CD4-positive, alpha-beta memory T cell (primary cell): ENCODE measurements around the gene IL1RN. TPM values are rescaled to one million over a fixed set of nuclear protein-coding genes. Genes with fewer than 3 reads are reported as not detected.
A peak's percentile ranks its signal among the peaks of the same experiment; 100 is the strongest.

Experiments used
- CTCF ChIA-PET: fragments of 350-600 bp; sonication (Branson Sonifier 250); formaldehyde crosslinking; loops from one replicate; lab custom pipeline; 2021; ENCODE audit warnings: inconsistent platforms; ENCODE audit not compliant: partially characterized antibody; lab: Charles Lee
- POLR2A ChIA-PET: fragments of 350-600 bp; sonication (Branson Sonifier 250); formaldehyde crosslinking; loops from one replicate; lab custom pipeline; 2021; ENCODE audit not compliant: partially characterized antibody; lab: Charles Lee
- DNase-seq, 5 donors: peaks; one replicate each; pipeline versions ENCODE4 v3.0.0 to v3.0.0-alpha.2; 2020 to 2022; ENCODE audit warnings: mixed read lengths in 1 of 5
- H3K27ac ChIP-seq: one replicate; pipeline ENCODE4 v1.7.0; 2013; ENCODE audit warnings: low read depth, low read length
- H3K27me3 ChIP-seq: 2 replicates; pipeline ENCODE4 v1.7.0; 2013; ENCODE audit warnings: mild to moderate bottlenecking, low read length, moderate library complexity; ENCODE audit not compliant: insufficient read depth
- H3K36me3 ChIP-seq: 2 replicates; pipeline ENCODE4 v1.7.0; 2013; ENCODE audit warnings: mild to moderate bottlenecking, low read length, moderate library complexity; ENCODE audit not compliant: insufficient read depth
- H3K4me1 ChIP-seq: 2 replicates; pipeline ENCODE4 v1.7.0; 2013; ENCODE audit warnings: mild to moderate bottlenecking, low read length, moderate library complexity; ENCODE audit not compliant: insufficient read depth
- H3K4me3 ChIP-seq, 2 donors: one replicate each; pipeline ENCODE4 v1.7.0; 2013; ENCODE audit warnings: low read length in 2 of 2, mild to moderate bottlenecking in 1 of 2
- H3K9me3 ChIP-seq, 2 donors: one replicate each; pipeline ENCODE4 v1.7.0; 2013; ENCODE audit warnings: low read length in 2 of 2, control low read depth in 1 of 2; ENCODE audit not compliant: control insufficient read depth in 1 of 2
- H3K27ac Mint-ChIP-seq, 7 donors: one replicate each; pipeline ENCODE4 v1.8.0; 2020 to 2021; ENCODE audit warnings: mixed read lengths in 7 of 7, mild to moderate bottlenecking in 6 of 7, inconsistent platforms in 3 of 7, moderate library complexity in 3 of 7
- H3K27me3 Mint-ChIP-seq, 2 donors: one replicate each; pipeline ENCODE4 v1.8.0; 2020 to 2021; ENCODE audit warnings: mixed read lengths in 2 of 2
- H3K36me3 Mint-ChIP-seq, 2 donors: one replicate each; pipeline ENCODE4 v1.8.0; 2020 to 2021; ENCODE audit warnings: mixed read lengths in 2 of 2, inconsistent platforms in 1 of 2, mild to moderate bottlenecking in 1 of 2
- H3K4me1 Mint-ChIP-seq, 4 donors: one replicate each; pipeline ENCODE4 v1.8.0; 2020 to 2021; ENCODE audit warnings: mixed read lengths in 4 of 4, mild to moderate bottlenecking in 1 of 4
- H3K4me3 Mint-ChIP-seq, 8 donors: one replicate each; pipeline ENCODE4 v1.8.0; 2020 to 2021; ENCODE audit warnings: mixed read lengths in 8 of 8, mild to moderate bottlenecking in 7 of 8, moderate library complexity in 6 of 8, inconsistent platforms in 3 of 8
- H3K9me3 Mint-ChIP-seq, 8 donors: one replicate each; pipeline ENCODE4 v1.8.0; 2020 to 2021; ENCODE audit warnings: mixed read lengths in 8 of 8, mild to moderate bottlenecking in 5 of 8, inconsistent platforms in 3 of 8, moderate library complexity in 1 of 8
- intact Hi-C: fragments of 100-400 bp; cut with micrococcal nuclease; formaldehyde crosslinking; loops from one replicate; pipeline ENCODE4 v1.15.1; 2023
- polyA plus RNA-seq, 2 donors: library from polyadenylated mRNA; unstranded; fragments of 300-500 nt; fragmentation: Illumina TruSeq; gene quantifications; one replicate each; pipeline ENCODE4 v1.2.3, GENCODE V29; 2021
- total RNA-seq, 2 experiments: library from RNA; stranded (reverse); gene quantifications; one replicate each; pipeline ENCODE4 v1.2.3, GENCODE V29; 2021

IL1RN gene
- total RNA-seq (1 to 10 TPM; 2.4 TPM), polyA plus RNA-seq (not detected)

GRCh38 chr2:113126845-113127645 lies at the start of gene IL1RN:
TSS of gene IL1RN (plus strand) at chr2:113127598. CDS start at chr2:113127625, 27 bp downstream.
- H3K4me3 ChIP-seq = no peak within 1 kb of the TSS
- H3K36me3 ChIP-seq = no peaks in the 10 kb centered on the region
- H3K27me3 Mint-ChIP-seq = peaks cover 8% of the 10 kb centered on the region in 2 donors
- H3K4me1 Mint-ChIP-seq = peaks cover 6 to 9% (median 8%) of the 10 kb centered on the region in 4 donors
- peak within 1 kb of the TSS in 1 of 7 donors; percentile 69 for H3K27ac Mint-ChIP-seq
- H3K9me3 Mint-ChIP-seq = no peaks in the 10 kb centered on the region
- no peaks in the 10 kb centered on the region for H3K27me3 ChIP-seq
- no peak for DNase-seq
- intact Hi-C loops = no loop called here
- no peak within 1 kb of the TSS for H3K4me3 Mint-ChIP-seq
- ChIA-PET CTCF (no interaction called here), POLR2A (no interaction called here)
- H3K36me3 Mint-ChIP-seq = no peaks in the 10 kb centered on the region
- no peaks in the 10 kb centered on the region for H3K9me3 ChIP-seq
- H3K27ac ChIP-seq = no peak within 1 kb of the TSS
- H3K4me1 ChIP-seq = no peaks in the 10 kb centered on the region

GRCh38 chr2:113077921-113078320 lies 49.5 kb upstream of the IL1RN start:
- H3K4me1 ChIP-seq = peaks cover 4% of the 10 kb centered on the region
- intact Hi-C loops = no loop called here
- H3K36me3 ChIP-seq = no peaks in the 10 kb centered on the region
- DNase-seq = no peak
- no peaks in the 10 kb centered on the region for H3K9me3 Mint-ChIP-seq
- no peaks in the 10 kb centered on the region for H3K9me3 ChIP-seq
- no peak overlapping the region for H3K27ac ChIP-seq
- H3K27me3 Mint-ChIP-seq = peaks cover 6% of the 10 kb centered on the region in 2 donors
- ChIA-PET POLR2A (no interaction called here), CTCF (interaction anchor here (1.3 kb wide), 1 partner anchor 15 kb away, joined by 3 read pairs; no protein-coding TSS in a partner anchor)
- no peak overlapping the region for H3K4me3 Mint-ChIP-seq
- peaks cover 2 to 6% (median 4%) of the 10 kb centered on the region in 4 donors for H3K4me1 Mint-ChIP-seq
- H3K36me3 Mint-ChIP-seq = no peaks in the 10 kb centered on the region
- no peak overlapping the region for H3K27ac Mint-ChIP-seq
- no peak overlapping the region for H3K4me3 ChIP-seq
- H3K27me3 ChIP-seq = no peaks in the 10 kb centered on the region

GRCh38 chr2:113078350-113078839 lies 49.0 kb upstream of the IL1RN start:
- peaks cover 0 to under 1% (median 0%) of the 10 kb centered on the region in 8 donors for H3K9me3 Mint-ChIP-seq
- H3K9me3 ChIP-seq = no peaks in the 10 kb centered on the region
- POLR2A ChIA-PET = no interaction called here
- peak overlapping the region in 1 of 7 donors; percentile 36 for H3K27ac Mint-ChIP-seq
- intact Hi-C loops = no loop called here
- H3K27me3 ChIP-seq = no peaks in the 10 kb centered on the region
- peaks cover 4% of the 10 kb centered on the region for H3K4me1 ChIP-seq
- no peaks in the 10 kb centered on the region for H3K36me3 Mint-ChIP-seq
- DNase-seq = no peak
- H3K27me3 Mint-ChIP-seq = peaks cover 4 to 7% of the 10 kb centered on the region in 2 donors
- no peak overlapping the region for H3K4me3 Mint-ChIP-seq
- no peak overlapping the region for H3K27ac ChIP-seq
- peaks cover 2 to 6% (median 4%) of the 10 kb centered on the region in 4 donors for H3K4me1 Mint-ChIP-seq
- CTCF ChIA-PET = interaction anchor here (1.3 kb wide), 1 partner anchor 16 kb away, joined by 3 read pairs; no protein-coding TSS in a partner anchor
- H3K4me3 ChIP-seq = no peak overlapping the region
- H3K36me3 ChIP-seq = no peaks in the 10 kb centered on the region

- intact Hi-C loops = no loop called here
- peaks cover 0 to 2% (median 0%) of the 10 kb centered on the region in 8 donors for H3K9me3 Mint-ChIP-seq
Observed at GRCh38 chr2:113079131-113079530, 48.3 kb upstream of the IL1RN start.

GRCh38 chr2:113080134-113080533 lies 47.3 kb upstream of the IL1RN start:
- ChIA-PET CTCF (interaction anchor here (0.7 to 2.1 kb wide), 24 partner anchors 8 to 310 kb away, joined by 3 to 11 read pairs (median 4); partner anchors contain the start of genes IL1F10, IL36G and IL36RN), POLR2A (interaction anchor here (1.0 kb wide), 1 partner anchor 9 kb away, joined by 4 read pairs; no protein-coding TSS in a partner anchor)

More at GRCh38 chr2:113079131-113079530, 48.3 kb upstream of the IL1RN start:
- CTCF ChIA-PET = interaction anchor here (1.3 to 2.1 kb wide), 7 partner anchors 11 to 311 kb away, joined by 3 to 10 read pairs (median 4); partner anchors contain the start of gene IL36RN
- Mint-ChIP-seq H3K27ac (no peak overlapping the region), H3K36me3 (no peaks in the 10 kb centered on the region), H3K4me1 (peaks cover 2 to 6% (median 4%) of the 10 kb centered on the region in 4 donors), H3K4me3 (no peak overlapping the region), H3K27me3 (peaks cover 4 to 9% of the 10 kb centered on the region in 2 donors)
- H3K4me3 ChIP-seq = no peak overlapping the region
- no peaks in the 10 kb centered on the region for H3K36me3 ChIP-seq
- POLR2A ChIA-PET = no interaction called here
- no peaks in the 10 kb centered on the region for H3K9me3 ChIP-seq
- H3K27me3 ChIP-seq = no peaks in the 10 kb centered on the region
- peaks cover 4% of the 10 kb centered on the region for H3K4me1 ChIP-seq
- DNase-seq = no peak
- H3K27ac ChIP-seq = no peak overlapping the region

GRCh38 chr2:113081488-113082210 lies 45.7 kb upstream of the IL1RN start:
- Mint-ChIP-seq H3K9me3 (peaks cover 0 to 2% (median 0%) of the 10 kb centered on the region in 8 donors), H3K4me1 (no peaks in the 10 kb centered on the region), H3K36me3 (no peaks in the 10 kb centered on the region), H3K27ac (no peak overlapping the region), H3K27me3 (peaks cover 8 to 16% of the 10 kb centered on the region in 2 donors), H3K4me3 (no peak overlapping the region)
- H3K36me3 ChIP-seq = no peaks in the 10 kb centered on the region
- intact Hi-C loops = loop anchor here (5.0 kb wide), 2 partner anchors 84 to 121 kb away; no protein-coding TSS in a partner anchor
- POLR2A ChIA-PET = no interaction called here
- H3K4me3 ChIP-seq = no peak overlapping the region
- H3K4me1 ChIP-seq = no peaks in the 10 kb centered on the region
- H3K27ac ChIP-seq = no peak overlapping the region
- CTCF ChIA-PET = interaction anchor here (1.2 to 2.1 kb wide), 4 partner anchors 8 to 25 kb away, joined by 3 to 10 read pairs (median 3); no protein-coding TSS in a partner anchor
- no peaks in the 10 kb centered on the region for H3K9me3 ChIP-seq
- no peak for DNase-seq
- no peaks in the 10 kb centered on the region for H3K27me3 ChIP-seq

More at GRCh38 chr2:113080134-113080533, 47.3 kb upstream of the IL1RN start:
- Histone ChIP-seq H3K27ac (no peak overlapping the region), H3K36me3 (no peaks in the 10 kb centered on the region), H3K4me1 (no peaks in the 10 kb centered on the region), H3K9me3 (no peaks in the 10 kb centered on the region), H3K4me3 (no peak overlapping the region), H3K27me3 (no peaks in the 10 kb centered on the region)
- no peaks in the 10 kb centered on the region for H3K36me3 Mint-ChIP-seq
- H3K4me1 Mint-ChIP-seq = peaks cover 0 to 2% (median under 1%) of the 10 kb centered on the region in 4 donors
- H3K27me3 Mint-ChIP-seq = peaks cover 4 to 13% of the 10 kb centered on the region in 2 donors
- peaks cover 0 to 2% (median 0%) of the 10 kb centered on the region in 8 donors for H3K9me3 Mint-ChIP-seq
- H3K27ac Mint-ChIP-seq = no peak overlapping the region
- DNase-seq = peak; percentile 15 to 44 (median 18)
- no peak overlapping the region for H3K4me3 Mint-ChIP-seq
- intact Hi-C loops = loop anchor here (5.0 kb wide), 2 partner anchors 83 to 122 kb away; no protein-coding TSS in a partner anchor
